GM19239 (cell line): ENCODE measurements around the gene MIF.

Experiments used
- DNase-seq: peaks from one replicate; pipeline ENCODE4 v3.0.0; 2011; ENCODE audit warnings: low spot score; ENCODE audit not compliant: insufficient read length
- FAIRE-seq: peaks from 2 replicates; lab custom pipeline; 2011; peaks lifted over from hg19 to GRCh38; lab: Jason Lieb, UNC

MIF gene

DNA sequence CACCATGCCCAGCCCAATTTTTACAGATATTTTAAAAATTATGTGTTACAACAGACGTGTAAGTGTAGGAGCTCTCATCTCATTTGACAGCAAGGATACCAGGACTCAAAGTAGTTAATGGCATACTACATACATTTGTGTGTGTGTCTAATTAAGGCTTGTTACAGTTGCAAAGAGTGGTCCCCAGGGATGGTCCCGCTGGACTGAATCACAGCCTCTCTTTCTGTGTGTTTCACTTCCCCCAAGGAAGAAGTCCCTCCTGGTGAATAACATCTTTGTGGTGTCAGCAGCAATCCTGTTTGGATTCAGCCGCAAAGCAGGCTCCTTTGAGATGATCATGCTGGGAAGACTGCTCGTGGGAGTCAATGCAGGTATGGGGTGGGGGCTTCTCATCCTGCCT lies 19.3 kb upstream of the MIF start:
- FAIRE-seq (no peak), DNase-seq (no peak)

DNA sequence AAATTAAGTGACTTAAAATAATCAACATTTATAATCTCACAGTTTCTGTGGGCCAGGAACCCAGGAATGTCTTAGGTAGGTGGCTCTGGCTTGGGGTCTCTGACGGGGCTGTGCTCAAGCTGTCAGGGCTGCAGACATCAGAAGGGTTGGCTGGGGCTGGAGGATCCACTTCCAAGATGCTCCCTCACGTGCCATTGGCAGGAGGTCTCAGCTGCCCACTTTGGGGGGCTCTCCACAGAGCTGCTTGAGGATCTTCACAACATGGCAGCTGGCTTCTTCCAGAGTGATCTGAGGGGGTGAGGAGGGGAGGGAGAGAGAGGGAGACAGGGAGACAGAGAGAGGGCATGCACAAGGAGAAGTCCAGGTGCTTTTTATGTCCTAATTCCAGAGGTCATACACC lies 18.4 kb upstream of the MIF start:
- FAIRE-seq (no peak), DNase-seq (no peak)

DNA sequence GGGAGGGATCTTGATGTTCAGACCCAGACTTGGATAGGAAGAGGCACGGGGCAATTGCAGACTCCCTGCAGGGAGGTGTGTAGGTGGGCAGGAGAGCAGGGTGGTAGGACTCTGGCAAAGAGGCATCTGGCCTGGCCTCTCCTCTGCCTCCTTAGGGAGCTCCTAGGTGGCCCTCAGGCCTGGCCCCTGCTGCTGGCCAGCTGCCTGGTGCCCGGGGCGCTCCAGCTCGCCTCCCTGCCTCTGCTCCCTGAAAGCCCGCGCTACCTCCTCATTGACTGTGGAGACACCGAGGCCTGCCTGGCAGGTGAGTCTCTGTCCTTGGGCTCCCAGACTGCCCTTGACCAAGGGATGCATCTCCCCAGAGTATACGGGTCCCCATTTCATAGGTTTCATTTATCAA lies 16.6 kb upstream of the MIF start:
- DNase-seq: no peak
- FAIRE-seq: no peak

DNA sequence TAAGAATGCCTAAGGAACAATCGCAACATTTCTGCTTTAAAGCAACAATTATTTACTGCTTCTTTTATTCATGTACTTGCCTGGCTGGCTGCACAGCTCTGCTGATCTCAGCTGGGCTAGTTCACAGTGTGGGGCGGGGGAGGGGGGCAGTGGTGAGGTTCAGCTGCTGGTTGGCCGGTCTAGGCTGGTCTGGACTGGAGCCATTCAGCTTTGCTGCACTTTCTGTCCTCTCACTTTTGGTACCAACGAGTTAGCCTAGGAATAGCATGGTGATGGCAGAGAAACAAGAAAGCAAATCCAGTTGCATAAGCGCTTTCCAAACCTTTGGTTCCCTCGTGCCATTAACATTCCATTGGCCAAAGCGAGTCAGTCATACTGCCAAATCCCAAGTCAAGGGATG lies 16.0 kb upstream of the MIF start:
- DNase-seq: no peak
- no peak for FAIRE-seq

DNA sequence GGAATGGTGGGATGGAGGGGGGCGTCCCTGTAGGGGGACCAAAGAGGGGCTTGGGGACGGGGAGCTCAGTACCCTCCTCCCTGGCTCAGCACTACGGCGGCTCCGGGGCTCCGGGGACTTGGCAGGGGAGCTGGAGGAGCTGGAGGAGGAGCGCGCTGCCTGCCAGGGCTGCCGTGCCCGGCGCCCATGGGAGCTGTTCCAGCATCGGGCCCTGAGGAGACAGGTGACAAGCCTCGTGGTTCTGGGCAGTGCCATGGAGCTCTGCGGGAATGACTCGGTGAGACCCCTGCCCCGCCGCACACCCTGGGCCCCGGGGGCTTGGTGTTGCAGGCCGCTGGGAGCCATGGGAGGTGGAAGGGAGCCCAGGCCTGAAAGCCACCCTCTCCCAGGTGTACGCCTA lies 11.8 kb upstream of the MIF start:
- DNase-seq: no peak
- no peak for FAIRE-seq

DNA sequence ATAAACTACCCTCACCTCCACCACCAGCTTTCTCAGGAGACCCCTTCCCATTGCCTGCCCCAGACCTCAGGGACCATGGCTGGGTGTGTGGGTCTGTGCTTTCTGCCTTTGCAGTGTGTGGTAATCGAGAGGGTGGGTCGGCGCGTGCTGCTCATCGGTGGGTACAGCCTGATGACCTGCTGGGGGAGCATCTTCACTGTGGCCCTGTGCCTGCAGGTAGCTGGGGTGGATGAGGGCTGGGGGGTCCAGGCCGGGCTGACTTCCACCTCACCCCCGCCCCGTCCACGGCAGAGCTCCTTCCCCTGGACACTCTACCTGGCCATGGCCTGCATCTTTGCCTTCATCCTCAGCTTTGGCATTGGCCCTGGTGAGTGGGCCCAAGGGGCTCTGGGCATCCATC lies 10.5 kb upstream of the MIF start:
- DNase-seq (no peak), FAIRE-seq (no peak)

DNA sequence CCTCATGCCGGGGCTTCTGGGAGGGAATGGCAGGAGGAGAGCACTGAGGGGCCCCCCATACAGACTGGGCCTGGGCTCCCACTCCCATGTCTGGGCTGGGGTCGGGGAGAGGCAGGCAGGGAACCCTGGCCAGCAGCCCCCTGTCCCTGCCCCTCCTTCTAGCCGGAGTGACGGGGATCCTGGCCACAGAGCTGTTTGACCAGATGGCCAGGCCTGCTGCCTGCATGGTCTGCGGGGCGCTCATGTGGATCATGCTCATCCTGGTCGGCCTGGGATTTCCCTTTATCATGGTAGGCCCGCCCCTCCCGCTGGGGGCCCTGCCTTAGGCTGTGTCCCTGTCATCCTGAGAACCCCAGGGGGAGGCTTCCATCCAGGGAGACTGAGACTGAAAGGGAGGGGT lies 10.0 kb upstream of the MIF start:
- DNase-seq (no peak), FAIRE-seq (no peak)

DNA sequence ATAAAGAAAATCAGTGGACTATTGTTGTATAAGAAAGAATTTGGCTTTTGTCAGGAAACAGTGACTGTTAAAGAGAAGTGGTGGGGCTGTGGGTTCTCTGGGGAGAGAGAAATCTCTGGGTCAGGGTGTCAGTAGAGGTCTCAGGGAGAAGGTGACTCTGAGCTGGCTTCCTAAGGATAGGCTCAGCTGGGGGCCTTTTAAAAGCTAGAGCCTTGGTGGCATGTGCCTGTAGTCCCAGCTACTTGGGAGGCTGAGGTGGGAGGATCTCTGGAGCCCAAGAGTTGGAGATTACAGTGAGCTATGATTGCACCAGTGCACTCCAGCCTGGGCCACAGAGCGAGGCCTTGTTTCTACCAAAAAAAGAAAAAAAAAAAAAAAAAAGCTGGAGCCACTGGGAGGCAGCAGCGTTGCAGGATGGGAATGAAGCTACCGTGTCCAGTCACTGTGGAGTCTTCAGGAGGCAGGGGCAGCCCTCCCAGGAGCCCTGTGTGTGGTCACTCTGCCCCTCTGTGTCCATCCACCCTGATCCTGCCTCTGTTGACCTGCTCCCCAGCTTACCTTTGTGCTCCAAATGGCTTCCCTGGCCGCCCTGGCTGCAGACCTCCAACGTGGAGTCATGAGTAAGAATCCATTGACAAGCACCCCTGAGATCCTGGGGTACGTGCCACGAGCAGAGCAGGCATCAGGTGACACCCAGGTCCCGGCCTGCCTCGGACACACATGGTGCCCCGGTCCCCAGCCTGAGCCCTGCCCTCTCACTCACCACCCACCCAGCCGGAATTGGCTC lies 5.4 kb upstream of the MIF start:
- DNase-seq (no peak), FAIRE-seq (no peak)

DNA sequence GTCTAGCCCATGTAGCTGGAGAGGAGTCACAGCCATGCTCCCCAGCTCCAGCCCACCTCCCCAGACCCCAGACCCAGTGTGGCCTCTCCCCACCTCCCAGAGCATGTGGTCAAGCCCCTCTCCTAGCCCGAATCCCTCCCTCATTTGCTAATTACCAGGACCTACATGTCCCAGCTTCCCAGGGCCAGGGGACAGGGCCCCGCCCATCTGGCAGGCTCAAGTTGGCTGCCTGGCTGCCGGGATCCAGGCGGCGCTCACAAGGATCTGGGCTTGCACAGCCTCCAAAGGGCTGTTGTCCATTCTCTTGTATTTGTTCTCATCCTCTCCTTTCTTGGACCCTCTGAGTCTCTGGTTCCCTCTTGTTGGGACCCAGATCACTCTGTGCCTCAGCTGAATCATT lies 4.6 kb upstream of the MIF start:
- DNase-seq (no peak), FAIRE-seq (no peak)

DNA sequence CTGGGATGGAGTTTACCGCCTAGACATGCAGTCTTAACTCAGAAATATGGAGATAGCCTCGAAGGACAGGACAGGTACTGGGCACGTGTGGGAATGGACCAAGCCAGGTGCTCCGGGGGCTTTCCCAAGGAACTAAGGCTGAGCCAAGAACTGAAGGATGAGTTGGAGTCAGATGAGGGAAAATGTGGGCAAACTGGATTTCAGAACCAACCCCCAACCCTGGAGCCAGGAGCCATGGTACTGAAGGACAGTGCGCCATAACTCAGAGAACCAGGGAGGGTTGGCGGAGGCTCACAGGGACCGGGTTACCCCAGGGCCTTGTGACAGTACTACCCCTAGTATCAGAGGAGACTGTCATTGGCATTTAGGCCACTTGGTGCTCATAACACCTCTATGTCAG lies 2.5 kb upstream of the MIF start:
- FAIRE-seq: no peak

DNA sequence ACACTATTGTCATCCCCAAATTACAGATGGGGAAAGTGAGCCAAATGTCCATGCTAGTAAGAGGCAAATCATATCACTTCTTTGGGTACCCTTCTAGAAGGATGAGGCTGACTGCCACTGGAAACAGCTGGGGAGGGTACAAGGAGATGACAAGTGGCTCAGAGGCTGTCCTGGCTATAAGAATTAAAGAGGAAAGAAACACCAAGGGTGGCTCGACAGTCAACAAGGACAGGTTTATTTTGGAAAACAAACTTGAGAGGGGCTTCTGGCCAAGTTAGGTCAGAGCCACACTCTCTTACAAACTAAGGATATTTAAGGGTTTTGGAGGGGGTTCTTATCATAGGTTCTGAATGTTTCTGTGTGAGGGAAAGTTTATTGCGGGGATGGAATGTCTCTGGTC lies 2.1 kb upstream of the MIF start:
- DNase-seq (no peak), FAIRE-seq (no peak)

More for the DNA sequence above, 2.5 kb upstream of the MIF start:
- DNase-seq: no peak

DNA sequence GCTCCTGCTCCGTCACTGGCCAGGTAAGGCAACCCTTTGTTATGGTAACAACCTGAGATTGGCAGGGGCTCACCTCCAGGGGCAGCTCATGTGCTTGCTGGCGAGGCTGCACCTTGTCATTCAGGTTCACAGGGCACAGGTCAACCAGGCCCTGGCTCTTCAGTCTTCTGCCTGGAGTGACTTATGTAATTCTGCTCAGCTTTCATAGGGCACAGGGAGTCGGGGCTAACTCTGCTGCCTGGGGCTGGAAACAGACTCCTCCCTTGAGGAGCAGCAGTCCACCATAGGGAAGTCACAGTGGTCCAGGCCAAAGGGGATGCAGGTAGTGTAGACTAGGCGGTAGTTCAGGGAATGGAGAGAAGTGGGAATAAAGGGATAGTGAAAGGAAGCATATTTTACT lies 1.5 kb upstream of the MIF start:
- FAIRE-seq (no peak), DNase-seq (no peak)

DNA sequence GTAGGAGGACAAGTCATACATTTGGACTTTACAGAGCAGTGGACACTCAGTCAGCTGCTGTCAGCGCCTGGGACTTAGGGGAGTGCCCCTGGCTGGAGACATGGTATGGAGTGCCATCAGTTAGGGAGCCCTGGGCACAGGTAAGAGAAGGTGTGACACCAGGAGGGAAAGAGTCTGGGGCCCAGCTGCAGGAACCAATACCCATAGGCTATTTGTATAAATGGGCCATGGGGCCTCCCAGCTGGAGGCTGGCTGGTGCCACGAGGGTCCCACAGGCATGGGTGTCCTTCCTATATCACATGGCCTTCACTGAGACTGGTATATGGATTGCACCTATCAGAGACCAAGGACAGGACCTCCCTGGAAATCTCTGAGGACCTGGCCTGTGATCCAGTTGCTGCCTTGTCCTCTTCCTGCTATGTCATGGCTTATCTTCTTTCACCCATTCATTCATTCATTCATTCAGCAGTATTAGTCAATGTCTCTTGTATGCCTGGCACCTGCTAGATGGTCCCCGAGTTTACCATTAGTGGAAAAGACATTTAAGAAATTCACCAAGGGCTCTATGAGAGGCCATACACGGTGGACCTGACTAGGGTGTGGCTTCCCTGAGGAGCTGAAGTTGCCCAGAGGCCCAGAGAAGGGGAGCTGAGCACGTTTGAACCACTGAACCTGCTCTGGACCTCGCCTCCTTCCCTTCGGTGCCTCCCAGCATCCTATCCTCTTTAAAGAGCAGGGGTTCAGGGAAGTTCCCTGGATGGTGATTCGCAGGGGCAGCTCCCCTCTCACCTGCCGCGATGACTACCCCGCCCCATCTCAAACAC lies 850 bp upstream of the MIF start:
- FAIRE-seq: peak; percentile 42

DNA sequence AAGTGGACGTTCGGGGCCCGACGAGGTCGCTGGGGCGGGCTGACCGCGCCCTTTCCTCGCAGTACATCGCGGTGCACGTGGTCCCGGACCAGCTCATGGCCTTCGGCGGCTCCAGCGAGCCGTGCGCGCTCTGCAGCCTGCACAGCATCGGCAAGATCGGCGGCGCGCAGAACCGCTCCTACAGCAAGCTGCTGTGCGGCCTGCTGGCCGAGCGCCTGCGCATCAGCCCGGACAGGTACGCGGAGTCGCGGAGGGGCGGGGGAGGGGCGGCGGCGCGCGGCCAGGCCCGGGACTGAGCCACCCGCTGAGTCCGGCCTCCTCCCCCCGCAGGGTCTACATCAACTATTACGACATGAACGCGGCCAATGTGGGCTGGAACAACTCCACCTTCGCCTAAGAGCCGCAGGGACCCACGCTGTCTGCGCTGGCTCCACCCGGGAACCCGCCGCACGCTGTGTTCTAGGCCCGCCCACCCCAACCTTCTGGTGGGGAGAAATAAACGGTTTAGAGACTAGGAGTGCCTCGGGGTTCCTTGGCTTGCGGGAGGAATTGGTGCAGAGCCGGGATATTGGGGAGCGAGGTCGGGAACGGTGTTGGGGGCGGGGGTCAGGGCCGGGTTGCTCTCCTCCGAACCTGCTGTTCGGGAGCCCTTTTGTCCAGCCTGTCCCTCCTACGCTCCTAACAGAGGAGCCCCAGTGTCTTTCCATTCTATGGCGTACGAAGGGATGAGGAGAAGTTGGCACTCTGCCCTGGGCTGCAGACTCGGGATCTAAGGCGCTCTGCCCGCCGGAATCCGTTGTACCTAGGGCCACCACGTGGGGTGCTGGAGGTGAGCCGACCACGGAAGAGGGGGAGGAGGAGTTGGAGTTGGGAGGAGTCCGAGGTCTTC lies 771 bp downstream of the MIF start:
- DNase-seq (peak; percentile 70), FAIRE-seq (peak; percentile 90)

More for the DNA sequence above, 850 bp upstream of the MIF start:
- DNase-seq: no peak

DNA sequence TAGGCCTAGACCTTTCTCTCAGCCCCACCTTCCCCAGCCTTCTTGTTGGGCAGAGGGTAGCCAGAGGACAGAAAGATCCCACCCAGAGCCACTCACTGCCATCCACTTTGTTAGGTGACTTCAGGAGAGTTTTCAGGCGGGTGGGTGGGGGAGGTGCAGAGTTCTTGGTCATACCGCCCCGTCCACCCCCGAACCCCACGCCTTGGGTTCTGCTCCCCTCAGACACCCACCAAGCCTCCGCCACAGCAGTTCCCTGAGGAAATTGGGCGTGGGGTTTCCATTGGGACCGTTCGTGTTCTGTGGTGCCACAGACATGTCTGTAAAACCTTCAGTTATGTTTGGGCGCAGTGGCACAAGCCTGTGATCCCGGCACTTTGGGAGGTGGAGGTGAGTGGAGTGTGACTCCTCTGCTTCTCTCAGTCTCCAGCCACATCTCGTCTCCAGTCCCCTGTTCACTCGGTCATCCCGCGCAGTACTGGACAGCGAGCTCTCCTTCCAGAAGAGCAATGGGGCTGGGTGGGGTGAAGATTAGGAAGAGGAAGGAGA lies 1.5 kb downstream of the MIF start:
- FAIRE-seq: no peak

DNA sequence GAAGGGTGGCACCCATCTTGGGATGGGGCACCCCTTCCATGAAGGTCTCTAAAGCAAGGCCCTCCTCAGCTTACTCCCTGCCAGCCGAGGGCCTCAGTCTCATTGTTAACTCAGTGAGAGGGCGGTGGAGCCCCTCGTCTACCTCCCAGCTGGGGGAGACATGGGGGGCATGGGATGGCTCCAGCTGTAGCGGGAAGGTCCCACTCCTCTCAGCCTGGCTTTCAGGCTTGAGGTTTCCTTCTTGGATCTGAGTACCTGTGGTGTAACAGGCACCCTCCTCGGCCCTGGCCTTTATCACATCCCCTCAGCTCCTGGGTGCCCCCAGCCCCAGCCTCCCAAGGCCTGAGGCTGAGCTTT lies 2.0 kb downstream of the MIF start:
- DNase-seq (no peak), FAIRE-seq (no peak)

More for the DNA sequence above, 1.5 kb downstream of the MIF start:
- no peak for DNase-seq

DNA sequence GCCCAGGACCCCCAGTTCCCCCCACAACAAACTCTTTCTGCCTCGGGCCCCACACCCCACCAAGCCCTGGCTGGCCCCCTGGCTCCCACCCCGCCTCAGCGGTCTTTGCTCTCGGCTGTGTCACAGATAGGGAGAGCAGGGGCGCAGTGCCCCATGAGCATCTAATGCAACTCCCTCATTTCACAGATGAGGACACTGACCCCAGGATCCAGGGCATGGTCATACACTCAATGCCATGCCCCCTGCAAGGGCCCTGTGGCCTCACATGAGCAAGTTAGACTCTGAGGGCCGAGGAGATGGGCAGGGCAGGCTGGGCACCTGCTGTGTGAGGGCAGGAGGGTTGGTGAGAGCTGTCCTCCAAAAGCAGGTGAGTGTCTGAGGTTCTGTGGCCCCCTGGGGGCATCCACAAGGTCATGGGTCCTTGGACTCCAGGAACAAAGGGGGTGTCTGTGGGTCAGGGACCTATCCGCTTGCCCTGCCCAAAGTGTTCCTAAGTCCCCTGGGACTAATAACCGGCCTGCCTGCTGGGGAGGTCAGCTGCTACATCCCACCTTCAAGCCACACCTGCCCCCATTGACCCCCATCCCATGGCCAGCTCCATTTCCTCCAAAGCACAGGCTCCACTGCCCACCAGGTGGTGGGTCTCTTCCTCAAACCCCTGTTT lies 2.5 kb downstream of the MIF start:
- FAIRE-seq: no peak
- DNase-seq: no peak

DNA sequence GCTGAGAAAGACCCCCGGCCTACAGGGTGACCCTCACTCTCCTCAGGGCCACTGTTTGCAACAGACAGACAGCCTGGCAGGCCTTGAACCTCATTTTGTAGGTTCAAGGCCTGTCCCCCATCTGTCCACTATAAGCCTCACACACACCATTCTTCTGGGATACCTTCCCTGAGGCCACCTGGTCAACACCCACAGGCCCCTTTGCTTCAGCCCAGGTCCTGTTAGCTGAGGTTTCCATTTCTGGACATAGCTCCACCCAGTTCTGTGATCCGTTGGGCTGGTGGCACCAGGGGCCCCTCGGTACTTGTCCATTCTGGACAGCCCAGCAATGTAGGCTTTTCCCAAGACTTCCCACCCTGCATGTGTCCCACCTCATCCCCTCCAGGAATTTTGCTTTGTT lies 3.1 kb downstream of the MIF start:
- FAIRE-seq (no peak), DNase-seq (no peak)

DNA sequence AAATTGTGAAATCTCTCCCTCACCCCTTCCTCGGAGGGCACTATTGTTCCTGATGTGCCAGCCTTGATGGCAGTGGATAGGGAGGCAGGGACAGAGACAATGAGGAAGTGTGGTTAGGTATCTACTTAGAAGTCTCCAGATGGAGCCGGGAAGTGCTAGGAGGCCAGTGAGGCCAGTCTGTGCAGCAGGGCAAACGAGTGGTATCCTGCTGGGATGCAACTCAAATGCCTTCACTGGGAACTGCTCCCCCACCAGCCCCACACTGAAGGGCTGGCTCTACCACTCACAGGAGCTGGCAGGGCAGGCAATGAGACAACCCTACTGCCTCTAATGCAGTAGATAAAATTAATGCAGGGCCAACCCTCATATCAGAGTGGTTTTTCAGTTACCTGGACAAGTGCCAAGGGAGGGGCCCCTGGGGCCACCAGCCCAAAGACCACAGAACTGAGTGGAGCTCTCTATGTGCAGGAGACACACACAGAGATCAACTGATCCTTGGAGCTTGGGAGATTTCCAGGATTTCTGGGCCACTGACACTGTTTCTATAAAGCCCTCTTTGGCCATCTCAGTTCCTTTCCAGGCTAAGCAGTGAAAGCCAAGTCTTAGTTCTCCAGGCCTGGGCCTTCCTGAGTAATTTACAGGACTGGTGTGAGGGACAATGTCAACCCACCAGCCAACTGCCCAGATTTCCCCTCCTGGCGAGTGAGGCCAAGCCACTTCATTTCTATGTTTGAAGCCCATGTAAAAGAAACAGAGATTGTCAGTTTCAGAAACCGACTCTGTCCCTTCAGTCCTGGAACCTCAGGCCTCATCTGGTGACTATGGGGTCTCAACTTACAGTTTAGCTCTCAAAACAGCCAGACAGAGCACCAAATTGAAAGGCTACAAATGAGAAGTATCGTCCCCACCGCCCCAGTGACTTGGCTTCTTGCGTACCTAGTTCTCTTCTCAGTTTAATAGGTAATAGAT lies 4.1 kb downstream of the MIF start:
- FAIRE-seq: no peak
- no peak for DNase-seq
